Measurements from ENCODE around the gene NRDE2.
"Not testable (repeated sequence)": the region's sequence is repeated elsewhere in the genome, so short reads cannot be mapped to it uniquely, and the experiment has no call there.

The NRDE2 gene

GRCh38 chr14:90342327-90342726 lies 10.6 kb upstream of the NRDE2 start:
- DNase-seq: no peak

DNA sequence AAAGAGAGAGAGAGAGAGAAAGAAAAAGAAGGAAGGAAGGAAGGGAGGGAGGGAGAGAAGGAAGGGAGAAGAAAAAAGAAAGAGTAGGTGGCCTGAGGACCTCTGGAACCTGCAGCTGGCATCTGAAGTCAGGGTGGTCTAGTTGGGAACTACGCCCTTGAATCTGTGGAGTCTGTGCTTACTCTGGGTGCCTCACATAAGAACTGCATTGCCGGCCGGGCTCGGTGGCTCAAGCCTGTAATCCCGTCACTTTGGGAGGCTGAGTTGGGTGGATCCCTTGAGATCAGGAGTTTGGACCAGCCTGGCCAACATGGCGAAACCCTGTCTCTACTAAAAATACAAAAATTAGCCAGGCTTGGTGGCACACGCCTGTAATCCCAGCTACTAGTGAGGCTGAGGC lies 10.0 kb upstream of the NRDE2 start:
- DNase-seq: no peak

GRCh38 chr14:90341232-90341631 lies 9.5 kb upstream of the NRDE2 start:
- DNase-seq: not testable (repeated sequence)

- DNase-seq: no peak
Observed at GRCh38 chr14:90336985-90337384, 5.2 kb upstream of the NRDE2 start.

GRCh38 chr14:90336401-90336800 lies 4.7 kb upstream of the NRDE2 start:
- DNase-seq: no peak

GRCh38 chr14:90332271-90332584 lies 487 bp upstream of the NRDE2 start:
- DNase-seq: no peak

DNA sequence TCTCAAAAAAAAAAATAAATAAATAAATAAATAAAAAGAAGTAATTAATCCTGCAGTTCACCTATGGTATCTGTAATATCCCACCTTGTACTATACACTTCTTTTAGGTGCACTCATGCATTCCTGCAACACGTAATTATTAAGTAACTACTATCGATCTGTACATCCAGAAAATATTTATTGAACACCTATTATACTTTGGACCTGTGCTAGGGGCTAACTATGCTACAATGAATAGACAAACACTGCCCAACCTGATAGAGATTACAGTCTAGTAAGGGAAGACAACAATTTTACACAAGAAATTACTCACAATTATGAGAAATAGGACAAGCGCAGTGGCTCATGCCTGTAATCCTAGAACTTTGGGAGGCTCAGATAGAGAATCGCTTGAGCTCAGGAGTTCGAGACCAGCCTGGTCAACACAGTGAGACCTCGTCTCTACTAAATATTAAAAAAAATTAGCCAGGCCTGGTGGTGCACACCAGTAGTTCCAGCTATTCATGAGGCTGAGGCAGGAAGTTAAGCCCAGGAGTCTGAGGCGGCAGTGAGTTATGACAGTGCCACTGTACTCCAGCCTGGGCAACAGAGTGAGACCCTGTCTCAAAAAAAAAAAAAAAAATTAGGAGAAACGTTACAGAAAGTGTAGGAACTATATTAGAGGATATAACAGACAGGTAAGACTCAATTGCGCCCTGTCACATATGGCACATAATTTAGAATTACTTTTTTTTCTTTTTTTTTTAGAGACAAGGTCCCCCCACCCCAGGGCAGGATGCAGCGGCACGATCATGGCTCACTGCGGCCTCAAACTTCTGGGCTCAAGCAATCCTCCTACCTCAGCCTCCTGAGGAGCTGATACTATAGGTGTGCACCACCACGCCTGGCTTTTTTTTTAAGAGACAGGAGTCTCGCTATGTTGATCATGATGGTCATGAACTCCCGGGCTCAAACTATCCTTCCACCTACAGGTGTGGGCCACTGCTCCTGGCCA lies 1.2 kb downstream of the NRDE2 start:
- no peak for DNase-seq

DNA sequence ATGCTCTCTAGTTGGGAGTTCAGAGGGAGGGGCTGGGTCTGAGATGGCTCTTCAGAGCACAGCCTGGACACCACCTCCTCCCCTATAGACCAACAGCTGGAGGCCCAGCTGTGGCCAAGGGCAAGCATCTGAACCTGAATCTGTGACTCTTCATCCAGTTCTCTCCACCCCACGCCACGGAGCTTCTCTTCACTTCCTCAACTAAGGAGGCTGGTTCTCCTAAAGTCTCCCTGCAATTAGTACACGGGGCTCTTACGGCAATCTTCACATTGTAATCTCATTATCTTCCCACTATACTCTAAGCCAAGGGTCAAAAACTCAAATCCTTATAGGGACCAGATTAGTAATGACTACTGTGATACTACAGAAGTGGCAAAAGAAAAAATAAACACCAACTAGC lies 9.8 kb downstream of the NRDE2 start:
- no peak for DNase-seq

GRCh38 chr14:90319634-90320541 lies 11.9 kb downstream of the NRDE2 start:
- no peak for DNase-seq

GRCh38 chr14:90319173-90319572 lies 12.6 kb downstream of the NRDE2 start:
- no peak for DNase-seq

- no peak for DNase-seq
Observed at GRCh38 chr14:90318016-90318415, 13.7 kb downstream of the NRDE2 start.

DNA sequence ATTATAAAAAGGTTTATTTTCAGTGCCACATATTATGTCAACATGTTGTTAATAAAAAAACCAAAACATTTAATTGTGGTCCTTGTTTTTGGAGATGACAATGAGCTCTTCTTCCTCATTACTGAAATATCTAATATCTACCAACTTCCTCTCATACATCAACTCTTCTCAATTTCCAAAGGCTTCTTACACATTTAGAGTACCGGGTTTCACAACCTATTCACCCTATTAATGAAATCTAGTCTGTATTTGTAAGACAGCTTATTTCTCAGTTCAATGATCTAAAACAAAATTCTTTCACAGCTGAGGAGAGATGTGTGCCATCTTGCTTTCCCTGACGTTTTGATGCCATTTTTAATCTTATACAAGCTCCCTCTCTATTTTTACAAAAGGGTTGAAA lies 14.5 kb downstream of the NRDE2 start:
- no peak for DNase-seq

DNA sequence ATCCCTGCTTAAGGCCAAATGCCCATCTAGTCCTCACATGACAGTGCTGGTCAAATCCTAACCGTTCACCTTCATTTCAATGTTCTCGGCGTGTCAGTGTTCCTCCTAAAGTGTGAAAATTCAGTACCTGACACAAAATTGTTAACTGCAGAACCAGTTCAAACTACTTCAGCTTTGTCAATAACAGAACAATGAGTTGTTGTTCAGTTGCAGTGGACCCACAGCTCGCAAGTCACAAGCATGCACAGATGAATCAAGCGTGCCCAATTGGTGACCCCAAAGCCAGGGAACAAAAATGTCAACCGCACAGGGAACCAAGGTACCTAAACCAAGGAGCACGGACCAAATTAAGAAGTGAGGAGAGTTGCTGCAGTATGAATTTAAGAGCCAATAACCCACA lies 23.2 kb downstream of the NRDE2 start:
- no peak for DNase-seq

GRCh38 chr14:90305176-90305601 lies 26.6 kb downstream of the NRDE2 start:
- DNase-seq: no peak

GRCh38 chr14:90304502-90304901 lies 27.2 kb downstream of the NRDE2 start:
- no peak for DNase-seq

GRCh38 chr14:90303473-90303872 lies 28.3 kb downstream of the NRDE2 start:
- DNase-seq: no peak

DNA sequence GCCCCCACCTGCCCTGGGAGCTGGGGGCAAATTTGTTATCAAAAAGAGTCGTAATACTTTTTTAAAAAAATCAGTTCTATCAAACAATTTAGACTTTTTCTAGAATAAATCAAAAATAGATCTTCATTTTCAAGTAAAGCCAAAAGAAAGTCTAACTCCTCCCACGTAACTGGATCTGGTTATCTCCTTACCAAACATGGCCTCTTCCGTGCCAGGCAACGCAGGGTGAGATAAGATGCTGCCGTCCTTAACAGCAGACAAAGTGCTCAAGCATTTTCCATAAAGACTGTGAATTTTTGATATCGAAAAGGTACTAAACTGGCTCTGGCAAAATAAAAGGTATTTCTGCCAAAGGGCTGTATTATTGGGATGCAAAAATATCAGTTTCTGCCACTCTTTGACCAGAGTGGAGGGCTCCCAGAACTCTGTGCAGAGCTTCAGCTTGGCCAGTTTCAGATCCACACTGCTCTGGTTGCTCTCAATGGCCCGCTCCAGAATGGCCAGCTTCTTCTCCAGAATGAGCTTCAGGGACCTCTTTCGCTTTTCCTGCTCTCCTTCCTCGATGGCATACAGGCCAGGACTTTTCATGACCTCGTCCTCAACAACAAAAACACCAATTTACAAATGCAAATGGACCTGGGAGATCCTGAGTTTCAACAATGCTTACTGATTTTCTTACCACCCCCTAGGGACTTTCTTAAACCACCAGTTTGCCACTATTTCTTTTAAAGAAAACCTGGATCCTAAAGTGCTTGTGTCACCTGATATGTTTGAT lies 29.0 kb downstream of the NRDE2 start:
- no peak for DNase-seq

- peak; percentile 5 for DNase-seq
Observed at GRCh38 chr14:90301668-90302090, 30.1 kb downstream of the NRDE2 start.

- DNase-seq: no peak
Observed at GRCh38 chr14:90301122-90301521, 30.6 kb downstream of the NRDE2 start.

- DNase-seq: no peak
Observed at GRCh38 chr14:90300611-90301047, 31.1 kb downstream of the NRDE2 start.

DNA sequence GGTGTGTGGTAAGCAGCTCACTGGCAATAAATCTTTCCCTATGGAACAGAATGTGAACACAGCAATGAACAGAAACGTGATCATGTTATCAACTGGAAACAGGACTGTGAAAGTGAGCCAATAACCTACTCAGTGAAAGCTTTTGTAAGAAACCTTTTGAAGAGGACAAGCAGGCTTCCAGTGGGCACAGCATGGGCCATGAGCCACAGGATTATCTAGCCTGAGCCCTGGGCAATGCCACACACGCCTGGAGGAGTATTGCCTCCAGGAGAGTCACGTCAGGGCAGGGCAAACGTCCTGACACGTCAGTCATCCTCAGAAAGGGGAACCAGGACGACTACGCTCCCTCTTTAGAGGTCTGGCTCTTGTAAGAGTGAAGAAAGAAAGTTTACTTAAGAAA lies 32.3 kb downstream of the NRDE2 start:
- DNase-seq: no peak

- no peak for DNase-seq
Observed at GRCh38 chr14:90297876-90298629, 33.7 kb downstream of the NRDE2 start.
